ENCODE measurements around the gene MASP1.

DNA sequence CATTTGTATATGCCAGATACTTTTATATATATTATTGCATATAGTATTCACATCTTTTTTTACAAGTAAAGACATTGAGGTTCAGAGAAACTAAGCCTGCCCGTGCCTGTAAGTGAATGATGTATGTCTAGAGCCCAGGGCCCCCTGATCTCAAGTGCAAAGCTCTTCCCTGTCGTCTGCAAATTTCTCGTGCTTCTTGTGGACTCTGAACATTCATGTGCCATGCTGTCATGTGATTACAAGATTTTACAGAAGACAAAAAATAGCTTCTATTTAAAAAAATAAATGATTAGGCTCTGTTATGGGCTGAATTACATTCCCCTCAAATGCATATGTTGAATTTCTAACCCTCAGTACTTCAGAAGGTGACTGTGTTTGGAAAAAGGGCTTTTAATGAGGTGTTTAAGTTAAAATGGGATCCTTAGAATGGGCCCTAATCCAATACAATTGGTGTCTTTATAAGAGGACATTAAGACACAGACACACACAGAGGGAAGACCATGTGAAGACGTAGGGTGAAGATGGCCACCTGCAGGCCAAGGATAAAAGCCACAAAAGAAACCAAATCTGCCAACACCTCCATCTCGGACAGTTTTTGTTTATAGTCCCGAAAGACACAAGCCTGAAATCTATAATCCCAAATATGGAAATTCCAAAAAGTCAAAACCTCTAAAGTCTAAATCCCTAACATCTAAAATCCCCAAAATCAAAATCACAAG lies 3.9 kb upstream of the MASP1 start:
- TF ChIP-seq, protein P1, sequence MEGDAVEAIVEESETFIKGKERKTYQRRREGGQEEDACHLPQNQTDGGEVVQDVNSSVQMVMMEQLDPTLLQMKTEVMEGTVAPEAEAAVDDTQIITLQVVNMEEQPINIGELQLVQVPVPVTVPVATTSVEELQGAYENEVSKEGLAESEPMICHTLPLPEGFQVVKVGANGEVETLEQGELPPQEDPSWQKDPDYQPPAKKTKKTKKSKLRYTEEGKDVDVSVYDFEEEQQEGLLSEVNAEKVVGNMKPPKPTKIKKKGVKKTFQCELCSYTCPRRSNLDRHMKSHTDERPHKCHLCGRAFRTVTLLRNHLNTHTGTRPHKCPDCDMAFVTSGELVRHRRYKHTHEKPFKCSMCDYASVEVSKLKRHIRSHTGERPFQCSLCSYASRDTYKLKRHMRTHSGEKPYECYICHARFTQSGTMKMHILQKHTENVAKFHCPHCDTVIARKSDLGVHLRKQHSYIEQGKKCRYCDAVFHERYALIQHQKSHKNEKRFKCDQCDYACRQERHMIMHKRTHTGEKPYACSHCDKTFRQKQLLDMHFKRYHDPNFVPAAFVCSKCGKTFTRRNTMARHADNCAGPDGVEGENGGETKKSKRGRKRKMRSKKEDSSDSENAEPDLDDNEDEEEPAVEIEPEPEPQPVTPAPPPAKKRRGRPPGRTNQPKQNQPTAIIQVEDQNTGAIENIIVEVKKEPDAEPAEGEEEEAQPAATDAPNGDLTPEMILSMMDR (IDR thresholded peaks at IDR 0.05), result no peak
- no peak for TF ChIP-seq POLR2A (IDR thresholded peaks at IDR 0.05)

All from lower leg skin (tissue), 3 donors.